ENCODE data around the gene BPIFA2. TPM values are rescaled to one million over a fixed set of nuclear protein-coding genes. Genes with fewer than 3 reads are reported as not detected.

BPIFA2 gene
- total RNA-seq, 1 experiment from 2014 or later = not detected

DNA sequence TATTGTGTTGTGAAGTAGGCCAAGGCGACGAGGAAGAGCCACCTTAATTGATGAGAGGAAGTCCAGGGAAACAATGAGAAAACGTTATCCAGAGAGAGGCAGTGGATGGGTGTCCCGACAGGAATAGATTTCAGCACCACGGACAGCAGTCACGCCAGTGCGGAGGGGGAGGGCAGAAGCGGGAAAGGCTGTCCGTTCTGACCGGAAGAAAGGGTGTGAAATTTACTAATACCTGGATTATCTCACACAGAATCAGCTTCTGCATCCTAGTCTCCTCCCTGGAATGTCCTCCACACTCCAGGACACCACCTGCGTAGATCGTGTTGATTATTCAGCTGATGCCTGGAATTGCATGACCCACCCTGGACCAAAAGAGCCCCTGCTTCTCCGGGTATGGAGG is 41.8 kb downstream of the BPIFA2 start:
- no TSS peak for BruUV-seq (replicated peaks)
- Mint-ChIP-seq H3K27ac (ENCODE audit: unreplicated experiment) (no peak overlapping the region), H3K4me1 (ENCODE audit: low read depth, unreplicated experiment) (peaks cover 8% of the 10 kb centered on the region), H3K27me3 (ENCODE audit: unreplicated experiment) (peaks cover 99% of the 10 kb centered on the region), H3K9me3 (ENCODE audit: low read depth, unreplicated experiment) (no peaks in the 10 kb centered on the region), H3K4me3 (ENCODE audit: low read depth, unreplicated experiment) (no peak overlapping the region), H3K36me3 (ENCODE audit: insufficient read depth, unreplicated experiment) (no peaks in the 10 kb centered on the region)
- intact Hi-C loops (cut with micrococcal nuclease; ENCODE audit: unreplicated experiment) = loop anchor here (2.0 kb wide), 1 partner anchor 307 kb away; no protein-coding TSS in a partner anchor
- CTCF ChIA-PET = interaction anchor here (1.2 kb wide), 1 partner anchor 114 kb away, joined by 3 read pairs; no protein-coding TSS in a partner anchor
- peak; percentile 89 for DNase-seq
- no peak for TF ChIP-seq CTCF (IDR thresholded peaks at IDR 0.05; ENCODE audit: unreplicated experiment)

DNA sequence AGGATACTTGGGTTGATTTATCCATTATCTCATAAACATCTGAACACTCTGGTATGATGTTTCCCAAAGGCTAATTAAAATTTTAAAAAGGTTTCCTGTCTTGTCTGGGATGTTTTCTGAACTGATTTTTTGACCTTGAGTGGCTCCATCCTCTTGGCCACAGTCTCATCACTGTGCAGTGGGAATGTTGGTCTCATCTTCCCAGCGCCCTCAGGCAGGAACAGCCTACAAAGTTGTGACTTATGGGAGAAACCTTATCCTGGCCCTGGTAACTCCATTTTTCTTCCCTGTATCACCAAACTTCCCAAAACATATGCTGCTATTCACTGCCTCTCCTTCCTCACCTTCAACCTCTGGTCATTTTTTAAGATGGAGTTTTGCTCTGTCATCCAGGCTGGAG is 42.4 kb downstream of the BPIFA2 start:
- BruUV-seq (replicated peaks) = no TSS peak
- CTCF ChIA-PET = interaction anchor here (0.7 kb wide), 2 partner anchors 13 to 990 kb away, joined by 3 to 11 read pairs; no protein-coding TSS in a partner anchor
- intact Hi-C loops (cut with micrococcal nuclease; ENCODE audit: unreplicated experiment) = loop anchor here (2.0 kb wide), 1 partner anchor 308 kb away; no protein-coding TSS in a partner anchor
- Mint-ChIP-seq H3K27me3 (ENCODE audit: unreplicated experiment) (peaks cover 99% of the 10 kb centered on the region), H3K27ac (ENCODE audit: unreplicated experiment) (no peak overlapping the region), H3K4me1 (ENCODE audit: low read depth, unreplicated experiment) (peaks cover 8% of the 10 kb centered on the region), H3K36me3 (ENCODE audit: insufficient read depth, unreplicated experiment) (no peaks in the 10 kb centered on the region), H3K9me3 (ENCODE audit: low read depth, unreplicated experiment) (no peaks in the 10 kb centered on the region), H3K4me3 (ENCODE audit: low read depth, unreplicated experiment) (no peak overlapping the region)
- TF ChIP-seq CTCF (IDR thresholded peaks at IDR 0.05; ENCODE audit: unreplicated experiment) = no peak
- no peak for DNase-seq

- H3K27me3 Mint-ChIP-seq (ENCODE audit: unreplicated experiment) = peaks cover 100% of the 10 kb centered on the region
- no peaks in the 10 kb centered on the region for H3K9me3 Mint-ChIP-seq (ENCODE audit: low read depth, unreplicated experiment)
- no peak overlapping the region for H3K27ac Mint-ChIP-seq (ENCODE audit: unreplicated experiment)
- H3K4me1 Mint-ChIP-seq (ENCODE audit: low read depth, unreplicated experiment) = peaks cover 8% of the 10 kb centered on the region
- H3K4me3 Mint-ChIP-seq (ENCODE audit: low read depth, unreplicated experiment) = no peak overlapping the region
- no peaks in the 10 kb centered on the region for H3K36me3 Mint-ChIP-seq (ENCODE audit: insufficient read depth, unreplicated experiment)
- CTCF ChIA-PET = interaction anchor here (0.6 to 3.0 kb wide), 5 partner anchors 15 to 116 kb away, joined by 3 to 21 read pairs (median 8); no protein-coding TSS in a partner anchor
- peak; percentile 72 for TF ChIP-seq CTCF (IDR thresholded peaks at IDR 0.05; ENCODE audit: unreplicated experiment)
- DNase-seq = peak; percentile 85
- intact Hi-C loops (cut with micrococcal nuclease; ENCODE audit: unreplicated experiment) = loop anchor here (1.0 to 2.0 kb wide), 3 partner anchors 87 to 309 kb away; no protein-coding TSS in a partner anchor
- no TSS peak for BruUV-seq (replicated peaks)
Observed at GRCh38 chr20:33211817-33212424, 44.0 kb downstream of the BPIFA2 start.

GRCh38 chr20:33217052-33217451 is 49.1 kb downstream of the BPIFA2 start, which contains the start of gene BPIFA3:
Gene BPIFA3, plus strand, starts transcription at chr20:33217352. Its CDS starts 185 bp downstream, at chr20:33217537.
- Mint-ChIP-seq H3K36me3 (ENCODE audit: insufficient read depth, unreplicated experiment) (no peaks in the 10 kb centered on the region), H3K4me3 (ENCODE audit: low read depth, unreplicated experiment) (no peak within 1 kb of the TSS), H3K27ac (ENCODE audit: unreplicated experiment) (no peak within 1 kb of the TSS), H3K9me3 (ENCODE audit: low read depth, unreplicated experiment) (no peaks in the 10 kb centered on the region), H3K4me1 (ENCODE audit: low read depth, unreplicated experiment) (no peaks in the 10 kb centered on the region), H3K27me3 (ENCODE audit: unreplicated experiment) (peaks cover 87% of the 10 kb centered on the region)
- intact Hi-C loops (cut with micrococcal nuclease; ENCODE audit: unreplicated experiment) = no loop called here
- TF ChIP-seq CTCF (IDR thresholded peaks at IDR 0.05; ENCODE audit: unreplicated experiment) = no peak
- no peak for DNase-seq
- no TSS peak for BruUV-seq (replicated peaks)
- CTCF ChIA-PET = no interaction called here
